Gastroesophageal sphincter (tissue), 3 donors: ENCODE data around the gene SYNE1.

ENCODE experiments used
- CTCF ChIP-seq, 4 experiments: fragments of 200-600 bp in 2 of 4; fragments of 450-650 bp in 2 of 4; sonication (generic) in 1 of 4; IDR thresholded peaks; one replicate each; pipeline ENCODE4 v1.5.1; 2017 to 2019; ENCODE audit warnings: antibody characterized with exemption in 4 of 4, mild to moderate bottlenecking in 2 of 4, moderate library complexity in 2 of 4
- EP300 ChIP-seq: sonication (generic); formaldehyde crosslinking; IDR thresholded peaks from one replicate; pipeline ENCODE4 v1.6.1; 2017; ENCODE audit warnings: antibody characterized with exemption, mild to moderate bottlenecking
- POLR2A ChIP-seq, 2 donors: fragments of 450-650 bp; IDR thresholded peaks; one replicate each; pipeline ENCODE4 v1.6.1; 2017; ENCODE audit warnings: antibody characterized with exemption in 2 of 2, mild to moderate bottlenecking in 2 of 2, moderate library complexity in 1 of 2
- POLR2AphosphoS5 ChIP-seq: sonication (generic); formaldehyde crosslinking; IDR thresholded peaks from one replicate; pipeline ENCODE4 v1.6.1; 2017; ENCODE audit warnings: antibody characterized with exemption

GRCh38 chr6:152496731-152497130, 140.4 kb downstream of the SYNE1 start:
- TF ChIP-seq EP300 (no peak), CTCF (IDR thresholded peaks at IDR 0.05) (no peak), POLR2AphosphoS5 (no peak), POLR2A (IDR thresholded peaks at IDR 0.05) (no peak)
